ENCODE data around the gene BCAM. TPM values are rescaled to one million over a fixed set of nuclear protein-coding genes. Genes with fewer than 3 reads are reported as not detected.
A peak's percentile ranks its signal among the peaks of the same experiment; 100 is the strongest.
"Not testable (repeated sequence)": the region's sequence is repeated elsewhere in the genome, so short reads cannot be mapped to it uniquely, and the experiment has no call there.

Gene BCAM
- total RNA-seq, 4 donors from 2014 or later, result 32.2 to 40.2 (median 37.1) TPM

DNA sequence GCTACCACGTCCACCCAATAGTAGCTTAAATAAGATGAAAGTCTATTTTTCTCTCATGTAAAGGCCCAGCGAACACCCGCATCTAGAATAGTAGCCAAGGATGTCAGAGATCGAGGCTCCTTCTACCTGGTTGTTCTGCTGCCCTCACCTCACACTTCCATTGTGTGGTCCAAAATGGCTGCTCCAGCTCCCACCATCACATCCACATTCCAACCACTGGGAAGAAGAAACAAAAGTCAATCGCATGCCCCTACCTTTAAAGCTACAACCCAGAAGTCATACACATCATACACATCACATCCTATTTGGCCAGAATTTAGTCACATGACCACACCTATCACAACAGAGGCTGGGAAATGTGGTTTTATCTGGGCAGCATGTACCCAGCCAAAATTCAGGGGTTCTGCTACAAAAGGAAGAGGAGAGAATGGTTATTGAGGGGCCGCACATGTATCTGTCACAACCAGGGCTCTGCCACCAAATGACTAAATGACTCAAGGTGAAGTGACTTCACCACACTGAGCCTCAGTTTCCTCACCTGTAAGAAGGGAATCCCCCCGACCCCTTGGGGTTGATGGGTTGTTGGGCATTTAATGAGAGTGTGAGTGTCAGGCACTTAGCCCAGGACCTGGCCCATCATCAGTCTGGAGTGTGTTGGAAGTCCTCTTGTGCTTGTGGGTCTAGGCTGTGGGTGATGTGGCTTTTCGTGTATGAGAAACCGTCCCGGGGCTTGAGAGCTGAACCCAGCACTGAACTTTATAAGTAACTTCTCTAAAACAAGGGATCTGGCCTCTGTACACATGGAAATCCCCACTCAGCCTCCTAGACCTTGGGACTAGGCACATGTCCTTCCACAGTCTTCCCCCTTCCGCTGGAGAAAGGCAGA lies 41.4 kb upstream of the BCAM start:
- H3K4me3 ChIP-seq, result no peak overlapping the region
- DNase-seq, result no peak
- no peaks in the 10 kb centered on the region for H3K9me3 ChIP-seq
- TF ChIP-seq CTCF (IDR thresholded peaks at IDR 0.05) (no peak), POLR2A (IDR thresholded peaks at IDR 0.05) (no peak)
- no peaks in the 10 kb centered on the region for H3K36me3 ChIP-seq
- H3K4me1 ChIP-seq, result peaks cover 0 to 16% (median 0%) of the 10 kb centered on the region in 4 donors
- H3K27ac ChIP-seq, result no peak overlapping the region
- H3K27me3 ChIP-seq, result no peaks in the 10 kb centered on the region

DNA sequence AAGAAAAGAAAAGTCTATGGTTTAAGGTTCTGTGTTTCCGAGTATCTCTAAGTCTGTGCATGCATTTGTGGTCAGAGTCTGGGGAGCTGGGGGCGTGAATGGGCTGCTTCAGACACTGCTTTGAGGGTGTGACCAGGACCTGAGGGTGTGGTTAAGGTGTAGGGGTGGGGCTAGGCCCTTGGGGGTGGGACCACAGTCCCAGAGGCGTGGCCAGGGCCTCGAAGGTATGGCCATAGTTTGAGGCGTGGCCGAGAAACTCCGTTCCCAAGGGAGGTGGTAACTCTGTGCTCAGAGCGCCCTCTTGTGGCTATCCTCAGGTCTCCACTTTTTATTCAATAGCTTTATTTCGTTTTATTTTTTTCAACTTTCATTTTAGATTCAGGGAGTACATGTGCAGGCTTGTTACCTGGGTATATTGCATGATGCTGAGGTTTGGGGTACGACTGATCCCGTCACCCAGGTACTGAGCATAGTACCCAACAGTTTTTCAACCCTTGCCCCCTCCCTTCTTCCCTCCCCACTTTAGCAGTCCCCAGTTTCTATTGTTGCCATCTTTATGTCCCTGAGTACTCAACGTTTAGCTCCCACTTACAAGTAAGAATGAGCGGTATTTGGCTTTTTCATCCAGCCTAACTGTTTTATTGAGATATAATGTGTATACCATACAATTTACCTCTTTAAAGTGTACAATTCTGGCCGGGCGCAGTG lies 38.2 kb upstream of the BCAM start:
- peak; percentile 98 to 99 (median 99) for DNase-seq
- TF ChIP-seq CTCF (IDR thresholded peaks at IDR 0.05) (peak; percentile 87 to 96 (median 94)), POLR2A (IDR thresholded peaks at IDR 0.05) (peak in 1 of 2 donors; percentile 43)
- Histone ChIP-seq H3K4me3 (no peak overlapping the region), H3K27ac (peak overlapping the region; percentile 10 to 51 (median 38)), H3K27me3 (no peaks in the 10 kb centered on the region), H3K4me1 (peaks cover 0 to 22% (median 2%) of the 10 kb centered on the region in 4 donors), H3K36me3 (no peaks in the 10 kb centered on the region), H3K9me3 (no peaks in the 10 kb centered on the region)

DNA sequence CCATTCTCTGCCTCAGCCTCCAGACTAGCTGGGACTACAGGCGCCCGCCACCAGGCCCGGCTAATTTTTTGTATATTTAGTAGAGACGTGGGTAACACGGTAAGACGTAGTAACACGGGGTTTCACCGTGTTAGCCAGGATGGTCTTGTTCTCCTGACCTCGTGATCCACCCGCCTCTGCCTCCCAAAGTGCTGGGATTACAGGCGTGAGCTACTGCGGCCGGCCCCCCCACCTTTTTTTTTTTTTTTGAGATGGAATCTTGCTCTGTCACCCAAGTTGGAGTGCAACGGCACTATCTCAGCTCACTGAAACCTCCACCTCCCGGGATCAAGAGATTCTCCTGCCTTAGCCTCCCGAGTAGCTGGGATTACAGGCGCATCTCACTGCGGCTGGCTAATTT lies 36.8 kb upstream of the BCAM start:
- not testable (repeated sequence) for H3K4me3 ChIP-seq, H3K9me3 ChIP-seq, DNase-seq, H3K27me3 ChIP-seq, H3K27ac ChIP-seq, H3K36me3 ChIP-seq
- peaks cover 0 to 17% (median 2%) of the 10 kb centered on the region in 4 donors for H3K4me1 ChIP-seq

- H3K27me3 ChIP-seq, result no peaks in the 10 kb centered on the region
- no peaks in the 10 kb centered on the region for H3K9me3 ChIP-seq
- peaks cover 0 to 17% (median 2%) of the 10 kb centered on the region in 4 donors for H3K4me1 ChIP-seq
- H3K36me3 ChIP-seq, result no peaks in the 10 kb centered on the region
- H3K27ac ChIP-seq, result no peak overlapping the region
- DNase-seq, result no peak
- H3K4me3 ChIP-seq, result no peak overlapping the region
- TF ChIP-seq CTCF (IDR thresholded peaks at IDR 0.05) (no peak), POLR2A (IDR thresholded peaks at IDR 0.05) (no peak)
These were observed 35.9 kb upstream of the BCAM start for GRCh38 chr19:44772959-44773358.

DNA sequence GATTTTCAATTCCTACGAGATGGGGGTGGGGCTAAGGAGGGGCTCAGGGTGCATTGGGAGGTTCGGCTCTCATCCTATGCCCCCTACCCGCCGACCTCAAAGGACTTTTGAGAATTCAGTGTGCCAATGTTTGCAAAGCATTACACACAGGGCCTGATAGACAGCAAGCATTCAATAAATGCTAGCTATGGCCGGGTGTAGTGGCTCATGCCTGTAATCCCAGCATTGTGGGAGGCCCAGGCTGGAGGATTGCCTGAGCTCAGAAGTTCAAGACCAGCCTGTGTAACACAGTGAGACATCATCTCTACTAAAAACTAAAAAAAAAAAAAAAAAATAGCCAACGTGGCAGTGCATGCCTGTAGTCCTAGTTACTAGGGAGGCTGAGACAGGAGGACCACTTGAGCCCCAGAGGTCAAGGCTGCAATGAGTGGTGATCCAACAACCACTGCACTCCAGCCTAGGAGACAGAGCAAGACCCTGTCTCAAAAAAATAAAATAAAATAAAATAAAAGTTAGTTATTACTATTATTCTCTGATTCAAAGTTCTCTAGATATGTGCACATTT lies 33.1 kb upstream of the BCAM start:
- no peaks in the 10 kb centered on the region for H3K27me3 ChIP-seq
- peaks cover 0 to 20% (median 2%) of the 10 kb centered on the region in 4 donors for H3K4me1 ChIP-seq
- no peak overlapping the region for H3K4me3 ChIP-seq
- no peak for TF ChIP-seq CTCF (IDR thresholded peaks at IDR 0.05)
- no peak for TF ChIP-seq POLR2A (IDR thresholded peaks at IDR 0.05)
- peak overlapping the region in 3 of 4 donors; percentile 93 to 97 (median 97) for H3K27ac ChIP-seq
- no peaks in the 10 kb centered on the region for H3K9me3 ChIP-seq
- no peaks in the 10 kb centered on the region for H3K36me3 ChIP-seq
- no peak for DNase-seq
